Astrocyte of the cerebellum (primary cell): ENCODE measurements around the gene PPARA.

Experiments used
- DNase-seq: peaks from one replicate; pipeline ENCODE4 v3.0.0-alpha.2; 2011; ENCODE audit warnings: low read depth
- H3K4me3 ChIP-seq: 2 replicates; pipeline ENCODE4 v1.5.1; 2011; ENCODE audit warnings: mild to moderate bottlenecking, low read depth, low read length, moderate library complexity
- in situ Hi-C: cut with HindIII; loops from 2 replicates; pipeline ENCODE4 v1.10.0; 2017; ENCODE audit warnings: low sequenced_read_pairs
- TF ChIP-seq, protein P1 (sequence below): IDR thresholded peaks from 2 replicates; pipeline ENCODE4 v1.5.1; 2012; ENCODE audit warnings: low read length, low read depth, moderate library complexity, mild to moderate bottlenecking; ENCODE audit errors: missing control alignments

Gene PPARA

GRCh38 chr22:46281866-46282678, 131.7 kb downstream of the PPARA start:
- TF ChIP-seq, protein P1, sequence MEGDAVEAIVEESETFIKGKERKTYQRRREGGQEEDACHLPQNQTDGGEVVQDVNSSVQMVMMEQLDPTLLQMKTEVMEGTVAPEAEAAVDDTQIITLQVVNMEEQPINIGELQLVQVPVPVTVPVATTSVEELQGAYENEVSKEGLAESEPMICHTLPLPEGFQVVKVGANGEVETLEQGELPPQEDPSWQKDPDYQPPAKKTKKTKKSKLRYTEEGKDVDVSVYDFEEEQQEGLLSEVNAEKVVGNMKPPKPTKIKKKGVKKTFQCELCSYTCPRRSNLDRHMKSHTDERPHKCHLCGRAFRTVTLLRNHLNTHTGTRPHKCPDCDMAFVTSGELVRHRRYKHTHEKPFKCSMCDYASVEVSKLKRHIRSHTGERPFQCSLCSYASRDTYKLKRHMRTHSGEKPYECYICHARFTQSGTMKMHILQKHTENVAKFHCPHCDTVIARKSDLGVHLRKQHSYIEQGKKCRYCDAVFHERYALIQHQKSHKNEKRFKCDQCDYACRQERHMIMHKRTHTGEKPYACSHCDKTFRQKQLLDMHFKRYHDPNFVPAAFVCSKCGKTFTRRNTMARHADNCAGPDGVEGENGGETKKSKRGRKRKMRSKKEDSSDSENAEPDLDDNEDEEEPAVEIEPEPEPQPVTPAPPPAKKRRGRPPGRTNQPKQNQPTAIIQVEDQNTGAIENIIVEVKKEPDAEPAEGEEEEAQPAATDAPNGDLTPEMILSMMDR: no peak
- in situ Hi-C loops: no loop called here
- no peak overlapping the region for H3K4me3 ChIP-seq
- no peak for DNase-seq

GRCh38 chr22:46286006-46286405, 135.7 kb downstream of the PPARA start:
- TF ChIP-seq, protein P1: no peak
- in situ Hi-C loops: no loop called here
- no peak for DNase-seq
- no peak overlapping the region for H3K4me3 ChIP-seq

DNA sequence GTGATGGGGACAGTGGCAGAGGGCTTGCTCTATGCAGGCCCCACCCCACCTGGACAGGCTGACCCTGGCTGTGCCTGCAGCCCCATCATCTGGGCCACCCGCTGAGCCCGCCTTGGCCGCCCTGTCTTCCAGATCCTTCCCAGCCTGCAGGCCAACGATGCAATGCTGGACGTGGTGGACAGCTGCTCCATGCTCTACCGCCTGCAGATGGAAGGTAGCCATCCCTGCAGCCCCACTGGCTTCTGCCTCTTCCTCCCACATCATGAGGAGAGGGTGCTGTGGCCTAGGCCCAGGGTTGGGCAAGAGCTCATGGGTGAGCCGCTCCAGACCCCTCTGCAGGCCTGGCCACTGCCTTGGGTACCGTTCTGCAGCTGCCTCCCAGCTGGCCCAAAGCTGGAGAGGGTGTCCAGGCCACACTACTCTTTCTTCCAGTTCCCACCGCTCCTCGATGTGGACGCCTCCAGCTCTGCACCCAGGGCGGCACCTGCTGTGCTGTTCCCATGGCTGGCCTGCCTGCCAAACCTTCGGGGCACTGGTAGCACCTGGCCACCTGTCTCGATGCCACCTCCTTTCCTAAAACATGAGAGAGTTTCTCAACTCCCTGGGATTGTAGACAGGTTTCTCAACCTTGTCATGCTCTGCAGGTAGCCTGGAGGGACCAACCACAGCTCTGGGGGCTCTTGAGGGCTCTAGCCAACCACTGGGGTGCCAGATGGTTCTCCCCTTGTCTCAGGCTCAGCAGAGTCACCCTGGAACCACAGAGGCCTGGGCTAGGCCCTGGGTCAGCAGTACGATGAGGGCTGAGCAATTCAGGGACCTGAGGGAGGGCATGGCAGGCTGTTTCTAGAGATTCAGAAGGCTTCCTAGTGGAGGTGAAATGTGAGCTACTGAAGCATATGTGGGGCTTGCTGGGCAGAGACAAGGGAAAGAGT, 136.9 kb downstream of the PPARA start:
- no peak for DNase-seq
- H3K4me3 ChIP-seq: no peak overlapping the region
- in situ Hi-C loops: no loop called here
- TF ChIP-seq, protein P1: no peak

DNA sequence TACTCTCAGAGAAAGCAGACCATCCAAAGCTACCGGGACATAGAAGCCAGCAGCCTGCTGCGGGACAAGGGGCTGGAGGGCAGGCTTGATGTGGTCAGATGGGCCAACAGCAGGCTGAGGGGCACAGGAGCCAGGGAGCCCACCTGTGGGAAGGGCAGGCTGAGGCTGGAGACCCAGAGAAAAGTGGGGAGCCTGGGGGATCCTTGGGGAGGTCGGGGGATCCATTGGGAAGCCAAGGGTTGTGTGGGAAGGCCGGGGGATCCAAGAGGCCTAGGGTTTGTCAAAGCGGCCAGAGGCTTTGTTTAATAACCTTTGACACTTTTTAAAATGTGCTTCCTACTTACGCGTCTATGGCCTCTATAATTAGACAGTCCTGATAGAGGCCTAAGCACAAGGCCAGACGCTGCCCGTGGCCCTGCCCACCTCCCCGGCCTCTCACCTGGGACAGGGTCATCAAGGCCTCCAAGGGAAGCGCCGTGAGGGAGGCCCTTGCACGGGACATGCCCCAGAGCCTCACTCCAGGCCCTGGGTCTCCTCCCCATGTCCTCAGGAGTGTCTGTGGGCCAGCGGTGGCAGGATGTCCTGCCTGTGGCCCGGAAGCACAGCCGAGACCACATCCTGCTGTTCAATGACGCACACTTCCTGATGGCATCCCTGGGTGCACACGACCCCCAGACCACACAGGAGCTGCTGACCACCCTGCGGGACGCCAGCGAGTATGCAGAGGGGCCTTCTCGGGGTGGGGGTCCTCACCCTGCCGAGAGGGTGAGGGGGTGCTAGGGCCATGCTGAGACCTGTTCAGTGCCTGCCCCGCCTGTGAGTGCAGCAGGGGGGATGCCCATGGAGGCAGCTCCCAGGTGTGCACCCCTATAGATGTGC, 137.8 kb downstream of the PPARA start:
- in situ Hi-C loops: no loop called here
- TF ChIP-seq, protein P1: no peak
- H3K4me3 ChIP-seq: no peak overlapping the region
- no peak for DNase-seq

GRCh38 chr22:46288846-46289243, 138.5 kb downstream of the PPARA start:
- no peak for DNase-seq
- TF ChIP-seq, protein P1: no peak
- in situ Hi-C loops: no loop called here
- H3K4me3 ChIP-seq: no peak overlapping the region
